Adrenal gland (tissue), 5 donors: ENCODE data around the gene HIVEP1.

Experiments
- CTCF ChIP-seq, 6 experiments: fragments of 450-650 bp in 4 of 6; fragments of 200-600 bp in 2 of 6; sonication (generic) in 1 of 6; IDR thresholded peaks; 1 replicate in 5 of 6; 2 replicates in 1 of 6; pipeline versions ENCODE4 v1.5.1 to v1.8.0; 2016 to 2021; ENCODE audit warnings: antibody characterized with exemption in 6 of 6, mild to moderate bottlenecking in 2 of 6, moderate library complexity in 1 of 6
- POLR2A ChIP-seq, 2 donors: fragments of 450-650 bp; IDR thresholded peaks; one replicate each; pipeline ENCODE4 v1.6.1; 2017; ENCODE audit warnings: antibody characterized with exemption in 2 of 2, mild to moderate bottlenecking in 2 of 2, moderate library complexity in 1 of 2
- donor health status: DM: no; HTN: no; CAD: no.

GRCh38 chr6:12119085-12119588, 107.0 kb downstream of the HIVEP1 start:
- TF ChIP-seq CTCF (IDR thresholded peaks at IDR 0.05) (no peak), POLR2A (IDR thresholded peaks at IDR 0.05) (no peak)
